NCI-H1092 (cell line): Measurements from ENCODE around the gene TMEM145.
"Not testable (repeated sequence)": the region's sequence is repeated elsewhere in the genome, so short reads cannot be mapped to it uniquely, and the experiment has no call there.

Experiments
- DNase-seq: peaks from one replicate; lab custom pipeline; 2025; lab: John Stamatoyannopoulos, UW

Gene TMEM145

DNA sequence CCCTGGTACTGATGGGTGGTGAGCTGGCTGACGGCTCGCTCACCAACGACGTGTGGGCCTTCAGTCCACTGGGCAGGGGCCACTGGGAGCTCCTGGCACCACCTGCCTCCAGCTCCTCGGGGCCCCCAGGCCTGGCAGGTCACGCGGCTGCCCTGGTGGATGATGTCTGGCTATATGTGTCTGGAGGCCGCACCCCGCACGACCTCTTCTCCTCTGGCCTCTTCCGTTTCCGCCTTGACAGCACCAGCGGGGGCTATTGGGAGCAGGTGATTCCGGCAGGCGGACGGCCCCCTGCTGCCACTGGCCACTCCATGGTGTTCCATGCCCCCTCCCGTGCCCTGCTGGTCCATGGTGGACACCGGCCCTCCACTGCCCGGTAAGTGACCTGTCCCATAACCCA is 22.9 kb downstream of the TMEM145 start:
- DNase-seq, result no peak

DNA sequence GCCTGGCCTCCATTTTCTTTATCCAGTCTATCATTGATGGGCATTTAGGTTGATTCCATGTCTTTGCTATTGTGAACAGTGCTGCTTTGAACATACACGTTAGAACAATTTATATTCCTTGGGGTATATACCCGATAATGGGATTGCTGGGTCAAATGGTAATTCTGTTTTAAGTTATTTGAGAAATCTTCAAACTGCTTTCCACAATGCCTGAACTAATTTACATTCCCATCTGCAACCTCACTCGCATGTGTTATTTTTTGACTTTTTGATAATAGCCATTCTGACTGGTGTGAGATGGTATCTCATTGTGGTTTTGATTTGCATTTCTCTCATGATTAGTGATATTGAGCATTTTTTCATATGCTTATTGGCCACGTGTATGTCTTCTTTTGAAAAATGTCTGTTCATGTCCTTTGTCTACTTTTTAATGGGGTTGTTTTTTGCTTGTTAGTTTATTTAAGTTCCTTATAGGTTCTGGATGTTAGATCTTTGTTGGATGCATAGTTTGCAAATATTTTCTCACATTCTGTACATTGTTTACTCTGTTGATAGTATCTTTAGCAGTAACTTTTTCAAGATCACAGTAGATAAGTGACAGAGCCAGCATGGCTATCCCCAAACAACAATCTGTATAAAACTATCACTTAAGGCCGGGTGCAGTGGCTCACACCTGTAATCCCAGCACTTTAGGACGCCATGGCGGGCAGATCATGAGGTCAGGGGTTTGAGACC is 26.2 kb downstream of the TMEM145 start:
- not testable (repeated sequence) for DNase-seq

DNA sequence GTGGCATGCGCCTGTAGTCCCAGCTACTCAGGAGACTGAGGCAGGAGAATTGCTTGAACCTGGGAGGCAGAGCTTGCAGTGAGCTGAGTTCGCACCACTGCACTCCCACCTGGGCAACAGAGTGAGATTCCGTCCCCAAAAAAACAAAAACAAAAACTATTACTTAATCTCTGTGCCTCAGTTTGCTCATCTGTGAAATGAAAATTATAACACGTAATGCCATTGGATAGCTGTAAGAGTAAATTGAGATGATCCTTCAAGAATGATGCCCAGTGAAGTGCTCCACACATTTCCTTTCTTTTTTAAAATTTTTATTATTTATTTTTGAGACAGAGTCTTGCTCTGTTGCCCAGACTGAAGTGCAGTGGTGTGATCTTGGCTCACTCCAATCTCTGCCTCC is 26.8 kb downstream of the TMEM145 start:
- not testable (repeated sequence) for DNase-seq

DNA sequence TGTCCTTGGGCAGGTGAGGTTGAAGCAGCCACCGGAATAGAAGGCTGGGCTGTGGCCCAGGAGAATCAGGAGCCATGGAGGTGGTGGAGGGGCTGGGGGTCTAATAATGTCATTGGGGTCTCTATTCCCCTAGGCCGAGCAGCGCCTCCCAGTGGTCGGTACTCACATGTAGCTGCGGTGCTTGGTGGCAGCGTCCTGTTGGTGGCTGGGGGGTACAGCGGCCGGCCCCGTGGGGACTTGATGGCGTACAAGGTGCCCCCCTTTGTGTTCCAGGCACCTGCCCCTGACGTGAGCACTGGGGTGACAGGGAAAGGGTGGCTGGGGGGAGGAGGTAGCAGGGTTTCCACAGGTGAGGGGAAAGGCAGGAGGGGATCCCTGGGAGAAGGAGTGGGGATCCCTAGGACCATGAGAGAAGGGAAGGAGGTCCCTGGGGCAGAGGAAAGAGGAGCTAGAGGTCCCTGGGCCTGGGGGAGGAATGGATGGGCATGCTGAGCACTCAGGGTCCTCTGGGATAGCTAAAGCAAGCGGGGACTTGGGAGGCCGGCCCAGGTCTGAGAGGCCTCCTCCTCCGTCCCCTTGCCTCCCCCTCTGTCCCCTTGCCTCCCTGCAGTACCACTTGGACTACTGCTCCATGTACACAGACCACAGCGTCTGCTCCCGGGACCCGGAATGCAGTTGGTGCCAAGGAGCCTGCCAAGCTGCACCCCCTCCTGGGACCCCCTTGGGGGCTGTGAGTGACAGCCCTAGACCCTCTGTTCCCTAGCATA is 30.4 kb downstream of the TMEM145 start:
- no peak for DNase-seq

DNA sequence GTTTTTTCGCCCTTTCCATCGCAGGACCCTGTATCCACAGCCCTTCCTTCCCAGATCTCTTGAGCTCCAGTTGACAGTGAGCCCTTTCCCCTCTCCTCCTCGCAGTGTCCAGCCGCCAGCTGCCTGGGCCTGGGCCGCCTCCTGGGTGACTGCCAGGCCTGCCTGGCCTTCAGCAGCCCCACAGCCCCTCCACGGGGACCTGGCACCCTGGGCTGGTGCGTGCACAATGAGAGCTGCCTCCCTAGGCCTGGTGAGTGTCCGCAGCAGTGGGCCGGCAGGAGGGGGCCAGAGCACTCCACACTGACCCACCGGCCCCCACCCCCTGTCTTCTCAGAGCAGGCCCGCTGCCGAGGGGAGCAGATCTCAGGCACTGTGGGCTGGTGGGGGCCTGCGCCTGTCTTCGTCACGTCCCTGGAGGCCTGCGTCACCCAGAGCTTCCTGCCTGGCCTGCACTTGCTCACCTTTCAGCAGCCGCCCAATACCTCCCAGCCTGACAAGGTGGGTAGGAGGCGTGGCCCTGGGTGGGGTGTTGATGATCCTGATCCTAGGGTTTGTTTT is 31.3 kb downstream of the TMEM145 start:
- no peak for DNase-seq

DNA sequence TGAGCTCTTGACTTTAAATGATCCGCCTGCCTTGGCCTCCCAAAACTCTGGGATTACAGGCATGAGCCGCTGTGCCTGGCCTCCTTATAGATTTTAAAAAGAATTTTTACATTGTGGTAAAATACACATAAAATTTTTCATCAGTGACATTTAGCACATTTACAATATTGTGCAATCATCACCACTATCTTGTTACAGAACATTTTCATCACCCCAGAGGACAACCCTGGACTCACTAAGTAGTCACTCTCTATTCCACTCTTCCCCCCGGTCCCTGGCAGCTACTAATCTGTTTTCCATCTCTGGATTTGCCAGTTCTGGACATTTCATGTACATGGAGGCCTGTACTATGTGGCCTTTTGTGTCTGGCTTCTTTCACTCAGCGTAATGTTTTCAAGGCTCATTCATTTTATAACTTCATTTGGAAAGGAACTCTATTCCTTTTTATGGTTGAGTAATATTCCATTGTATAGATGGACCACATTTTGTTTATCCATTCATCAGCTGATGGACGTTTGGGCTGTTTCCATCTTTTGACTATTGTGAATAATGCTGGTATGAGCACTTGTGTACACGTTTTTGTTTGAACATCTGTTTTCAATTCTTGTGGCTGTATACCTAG is 32.2 kb downstream of the TMEM145 start:
- DNase-seq, result no peak

DNA sequence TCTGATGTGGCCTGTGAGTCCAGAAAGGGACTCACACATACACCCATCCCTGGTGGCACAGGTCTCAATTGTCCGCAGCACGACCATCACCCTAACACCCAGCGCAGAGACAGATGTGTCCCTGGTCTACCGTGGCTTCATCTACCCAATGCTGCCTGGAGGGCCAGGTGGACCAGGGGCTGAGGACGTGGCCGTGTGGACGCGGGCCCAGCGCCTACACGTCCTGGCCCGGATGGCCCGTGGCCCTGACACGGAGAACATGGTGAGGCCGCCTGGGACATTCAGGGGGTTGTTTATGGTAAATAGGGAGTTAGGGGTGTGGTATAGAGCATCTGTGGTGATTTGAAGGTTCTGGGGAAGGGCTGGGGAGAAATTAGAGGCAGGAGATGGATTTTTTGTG is 35.1 kb downstream of the TMEM145 start:
- no peak for DNase-seq

DNA sequence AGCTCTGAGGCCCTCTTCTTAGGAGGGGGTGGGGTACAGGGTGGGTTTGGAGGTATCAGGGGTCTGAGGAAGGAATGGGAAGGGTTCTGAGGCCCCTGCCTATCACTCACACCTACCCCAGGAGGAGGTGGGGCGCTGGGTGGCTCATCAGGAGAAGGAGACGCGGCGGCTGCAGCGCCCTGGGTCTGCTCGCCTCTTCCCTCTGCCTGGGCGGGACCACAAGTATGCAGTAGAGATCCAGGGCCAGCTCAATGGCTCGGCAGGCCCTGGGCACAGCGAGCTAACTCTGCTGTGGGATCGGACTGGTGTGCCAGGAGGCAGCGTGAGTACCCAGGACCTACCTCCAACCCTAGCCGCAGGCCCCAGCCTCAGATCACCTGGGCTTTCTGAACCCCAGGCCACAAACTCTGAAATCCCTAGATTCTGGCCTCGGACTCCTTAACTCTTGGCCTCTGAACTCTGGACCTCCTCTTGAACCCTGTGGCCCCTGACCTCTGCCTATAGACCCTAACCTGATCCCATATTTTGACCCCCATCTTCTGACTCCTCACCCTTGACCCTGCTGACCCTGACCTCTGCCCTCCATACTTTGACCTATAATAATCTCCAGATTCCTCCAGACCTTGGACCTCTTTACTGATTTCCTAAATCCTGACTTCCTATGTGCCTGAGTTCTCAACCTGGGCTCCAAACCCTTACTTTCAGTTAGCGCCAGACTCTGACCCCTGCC is 36.4 kb downstream of the TMEM145 start:
- no peak for DNase-seq

DNA sequence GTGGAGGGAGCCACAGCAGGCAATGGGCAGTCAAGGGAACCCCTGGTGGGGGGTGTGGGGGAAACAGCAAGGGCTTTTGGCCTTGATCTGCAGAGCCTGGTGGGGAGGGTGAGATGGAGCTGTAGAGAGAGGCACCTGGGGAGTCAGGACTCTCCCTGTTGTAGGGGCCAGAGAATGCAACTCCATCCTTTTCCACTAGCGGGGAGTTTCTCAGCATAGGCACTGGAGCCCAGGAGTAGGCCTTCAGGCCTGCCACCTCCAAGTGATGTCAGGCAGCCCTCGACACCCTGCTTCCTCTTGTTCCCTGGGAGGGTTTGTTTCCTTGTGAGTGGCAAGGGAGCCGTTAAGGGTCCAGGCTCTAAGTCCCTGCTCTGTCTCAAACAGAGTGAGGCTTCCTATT is 37.3 kb downstream of the TMEM145 start:
- DNase-seq, result no peak

DNA sequence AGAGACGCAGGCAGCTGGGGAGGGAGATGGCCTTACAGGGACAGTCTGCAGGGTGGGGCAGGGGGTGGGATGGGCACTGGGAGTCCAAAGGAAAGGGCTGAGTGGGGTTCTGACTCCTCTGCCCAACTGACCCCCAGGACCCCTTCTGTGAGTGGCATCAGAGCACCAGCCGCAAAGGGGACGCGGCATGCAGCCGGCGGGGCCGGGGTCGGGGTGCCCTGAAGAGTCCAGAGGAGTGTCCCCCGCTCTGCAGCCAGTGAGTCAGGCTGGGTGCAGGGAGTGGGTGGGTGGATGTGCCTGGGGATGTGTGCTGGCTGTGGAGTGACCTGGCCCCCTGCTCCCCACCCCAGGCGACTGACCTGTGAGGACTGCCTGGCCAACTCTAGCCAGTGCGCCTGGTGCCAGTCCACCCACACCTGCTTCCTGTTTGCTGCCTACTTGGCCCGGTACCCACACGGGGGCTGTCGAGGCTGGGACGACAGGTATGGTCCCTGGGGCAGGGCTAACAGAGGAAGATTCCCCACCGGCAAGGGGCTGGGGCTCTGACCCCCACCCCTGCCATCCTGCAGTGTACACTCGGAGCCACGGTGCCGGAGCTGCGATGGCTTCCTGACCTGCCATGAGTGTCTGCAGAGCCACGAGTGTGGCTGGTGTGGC is 38.1 kb downstream of the TMEM145 start:
- DNase-seq, result no peak

DNA sequence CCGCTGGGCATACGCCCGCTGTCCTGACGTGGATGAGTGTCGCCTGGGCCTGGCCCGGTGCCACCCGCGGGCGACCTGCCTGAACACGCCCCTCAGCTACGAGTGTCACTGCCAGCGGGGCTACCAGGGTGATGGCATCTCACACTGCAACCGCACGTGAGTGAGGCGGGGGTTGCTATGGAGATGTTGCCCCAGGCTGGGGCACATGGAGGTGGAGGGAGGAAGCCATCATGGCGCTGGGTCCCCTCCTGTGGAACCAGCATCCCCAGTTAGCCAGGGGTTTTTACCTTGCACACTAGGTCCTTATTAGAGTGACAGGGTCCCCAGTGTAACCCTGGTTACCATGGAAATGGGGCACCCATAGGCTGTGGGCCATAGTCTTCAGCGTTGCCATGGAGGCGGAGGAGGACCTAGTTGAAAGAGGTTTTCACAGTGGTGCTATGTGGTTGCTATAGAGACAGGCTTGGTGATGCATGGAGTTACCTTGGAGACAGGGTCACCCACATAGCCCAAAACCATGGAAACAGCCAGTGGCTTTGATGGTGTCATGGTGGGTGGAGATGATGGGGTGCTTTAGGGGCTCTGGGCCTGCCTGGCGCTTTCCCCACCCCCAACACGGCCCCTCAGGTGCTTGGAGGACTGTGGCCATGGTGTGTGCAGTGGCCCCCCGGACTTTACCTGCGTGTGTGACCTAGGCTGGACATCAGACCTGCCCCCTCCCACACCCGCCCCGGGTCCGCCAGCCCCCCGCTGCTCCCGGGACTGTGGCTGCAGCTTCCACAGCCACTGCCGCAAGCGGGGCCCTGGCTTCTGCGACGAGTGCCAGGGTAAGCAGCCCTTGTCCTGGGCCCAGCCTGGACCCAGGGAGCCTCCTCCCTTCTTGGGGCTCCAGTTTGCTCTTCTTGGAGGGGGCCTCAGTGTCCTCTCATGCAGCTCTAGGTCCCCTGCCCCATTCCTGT is 39.5 kb downstream of the TMEM145 start:
- DNase-seq, result no peak

DNA sequence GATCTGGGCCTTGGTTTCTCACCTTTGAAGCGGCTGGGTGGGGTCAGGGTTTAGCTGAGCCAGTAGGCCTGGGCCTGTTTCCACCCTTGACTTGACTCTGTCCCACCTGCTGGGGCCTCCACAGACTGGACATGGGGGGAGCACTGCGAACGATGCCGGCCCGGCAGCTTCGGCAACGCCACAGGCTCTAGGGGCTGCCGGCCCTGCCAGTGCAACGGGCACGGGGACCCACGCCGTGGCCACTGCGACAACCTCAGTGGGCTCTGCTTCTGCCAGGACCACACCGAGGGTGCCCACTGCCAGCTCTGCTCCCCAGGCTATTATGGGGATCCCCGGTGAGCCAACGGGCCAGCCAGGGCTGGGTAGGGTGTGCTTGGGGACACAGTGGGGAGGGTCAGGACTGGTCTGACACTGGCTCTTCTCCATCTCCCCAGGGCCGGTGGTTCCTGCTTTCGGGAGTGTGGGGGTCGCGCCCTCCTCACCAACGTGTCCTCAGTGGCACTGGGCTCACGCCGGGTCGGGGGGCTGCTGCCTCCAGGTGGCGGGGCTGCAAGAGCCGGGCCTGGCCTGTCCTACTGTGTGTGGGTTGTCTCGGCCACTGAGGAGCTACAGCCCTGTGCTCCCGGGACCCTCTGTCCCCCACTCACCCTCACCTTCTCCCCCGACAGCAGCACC is 40.4 kb downstream of the TMEM145 start:
- no peak for DNase-seq

DNA sequence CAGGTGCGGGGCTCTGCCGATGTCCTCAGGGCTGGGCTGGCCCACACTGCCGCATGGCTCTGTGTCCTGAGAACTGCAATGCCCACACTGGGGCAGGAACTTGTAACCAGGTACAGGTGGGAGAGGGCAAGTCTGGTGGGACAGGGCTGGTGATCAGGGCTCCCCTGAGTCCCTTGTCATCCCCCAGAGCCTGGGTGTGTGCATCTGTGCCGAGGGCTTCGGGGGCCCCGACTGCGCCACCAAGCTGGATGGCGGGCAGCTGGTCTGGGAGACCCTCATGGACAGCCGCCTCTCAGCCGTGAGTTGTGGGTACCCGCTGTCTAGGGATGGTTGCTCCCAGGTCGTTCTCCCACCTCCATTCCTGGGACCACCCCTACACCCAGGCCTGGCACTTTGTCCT is 42.8 kb downstream of the TMEM145 start:
- DNase-seq, result no peak

DNA sequence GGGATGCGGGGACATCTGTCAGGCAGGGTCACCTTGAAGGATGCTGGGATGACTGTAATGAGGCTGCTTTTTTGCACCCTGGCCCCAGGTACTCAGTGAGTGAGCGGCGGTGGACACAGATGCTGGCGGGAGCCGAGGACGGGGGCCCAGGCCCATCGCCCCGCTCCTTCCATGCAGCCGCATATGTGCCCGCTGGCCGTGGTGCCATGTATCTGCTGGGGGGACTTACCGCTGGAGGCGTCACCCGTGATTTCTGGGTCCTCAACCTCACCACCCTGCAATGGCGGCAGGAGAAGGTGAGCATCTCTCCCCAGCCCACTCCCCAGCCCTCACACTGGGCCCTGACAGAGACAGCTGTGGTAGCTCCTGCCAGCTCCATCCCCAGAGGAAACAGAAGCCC is 43.6 kb downstream of the TMEM145 start:
- no peak for DNase-seq

DNA sequence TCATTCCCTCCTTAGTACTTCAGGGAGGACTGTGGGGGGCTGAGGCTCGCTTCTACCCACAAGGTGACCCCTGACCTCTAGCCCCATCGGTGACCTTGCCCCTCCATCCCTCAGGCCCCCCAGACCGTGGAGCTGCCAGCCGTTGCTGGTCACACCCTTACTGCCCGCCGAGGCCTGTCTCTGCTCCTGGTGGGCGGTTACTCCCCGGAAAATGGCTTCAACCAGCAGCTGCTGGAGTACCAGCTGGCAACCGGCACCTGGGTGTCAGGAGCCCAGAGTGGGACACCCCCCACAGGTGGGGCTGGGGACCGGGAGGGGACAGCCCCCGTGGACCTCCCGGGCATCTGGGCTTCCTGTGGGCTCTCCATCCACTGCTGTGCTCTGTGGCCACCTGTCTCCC is 44.2 kb downstream of the TMEM145 start:
- no peak for DNase-seq

DNA sequence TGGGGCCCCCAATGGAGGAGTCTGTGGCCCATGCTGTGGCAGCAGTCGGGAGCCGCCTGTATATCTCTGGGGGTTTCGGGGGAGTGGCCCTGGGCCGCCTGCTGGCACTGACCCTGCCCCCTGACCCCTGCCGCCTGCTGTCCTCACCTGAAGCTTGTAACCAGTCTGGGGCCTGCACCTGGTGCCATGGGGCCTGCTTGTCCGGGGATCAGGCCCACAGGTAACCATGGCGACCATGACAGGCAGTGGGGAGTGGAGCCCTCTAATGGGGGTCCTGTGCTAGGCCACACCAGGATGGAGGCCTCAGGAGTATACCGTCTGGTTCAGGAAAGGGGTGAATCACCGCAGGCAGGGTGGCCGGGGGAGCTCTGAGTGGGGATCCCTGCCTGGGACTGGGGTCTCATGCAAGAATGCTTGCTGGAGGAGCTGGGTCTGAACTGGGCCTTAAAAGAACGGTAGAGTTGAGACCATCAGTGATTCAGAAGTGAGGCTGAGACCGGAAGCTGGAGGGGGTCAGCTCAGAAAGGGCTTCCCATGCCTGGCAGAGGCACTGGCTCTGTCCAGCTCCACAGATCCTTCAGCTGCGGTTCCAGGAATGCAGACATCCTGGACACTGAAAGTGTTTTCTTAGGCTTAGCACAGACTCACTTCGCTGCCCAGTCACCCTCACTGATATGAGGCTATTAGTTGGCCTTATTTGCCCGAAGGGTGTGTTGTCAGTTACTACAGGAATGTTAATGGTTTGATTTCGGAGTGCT is 47.9 kb downstream of the TMEM145 start:
- no peak for DNase-seq

DNA sequence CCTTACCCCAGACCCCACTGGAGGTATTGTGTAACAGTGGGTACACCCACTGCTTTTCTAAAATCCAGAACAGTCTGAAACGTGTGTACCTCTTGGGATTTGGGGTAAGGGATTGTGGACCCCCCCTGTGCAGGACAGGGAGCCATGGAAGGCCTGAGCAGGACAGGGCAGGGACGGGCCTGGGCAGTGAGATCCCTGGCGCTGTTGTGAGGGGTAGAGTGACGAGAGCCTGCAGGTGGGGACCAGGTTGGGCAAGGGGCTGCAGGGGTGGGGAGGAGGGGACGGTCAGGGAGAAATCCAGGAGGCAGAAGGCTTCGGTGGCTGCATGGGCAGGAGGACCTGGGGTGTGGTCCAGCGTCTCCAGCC is 48.4 kb downstream of the TMEM145 start:
- DNase-seq, result no peak

DNA sequence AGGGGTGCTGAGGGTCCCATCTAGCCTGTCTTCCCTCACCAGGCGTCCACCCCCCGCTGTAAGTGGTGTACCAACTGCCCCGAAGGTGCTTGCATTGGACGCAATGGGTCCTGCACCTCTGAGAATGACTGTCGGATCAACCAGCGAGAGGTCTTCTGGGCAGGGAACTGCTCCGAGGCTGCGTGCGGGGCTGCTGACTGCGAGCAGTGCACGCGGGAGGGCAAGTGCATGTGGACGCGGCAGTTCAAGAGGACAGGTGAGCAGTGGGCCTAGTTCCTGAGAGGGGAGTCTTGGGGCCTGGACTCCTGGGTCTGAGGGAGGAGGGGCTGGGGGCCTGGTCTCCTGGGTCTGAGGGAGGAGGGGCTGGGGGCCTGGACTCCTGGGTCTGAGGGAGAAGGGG is 49.2 kb downstream of the TMEM145 start:
- no peak for DNase-seq

DNA sequence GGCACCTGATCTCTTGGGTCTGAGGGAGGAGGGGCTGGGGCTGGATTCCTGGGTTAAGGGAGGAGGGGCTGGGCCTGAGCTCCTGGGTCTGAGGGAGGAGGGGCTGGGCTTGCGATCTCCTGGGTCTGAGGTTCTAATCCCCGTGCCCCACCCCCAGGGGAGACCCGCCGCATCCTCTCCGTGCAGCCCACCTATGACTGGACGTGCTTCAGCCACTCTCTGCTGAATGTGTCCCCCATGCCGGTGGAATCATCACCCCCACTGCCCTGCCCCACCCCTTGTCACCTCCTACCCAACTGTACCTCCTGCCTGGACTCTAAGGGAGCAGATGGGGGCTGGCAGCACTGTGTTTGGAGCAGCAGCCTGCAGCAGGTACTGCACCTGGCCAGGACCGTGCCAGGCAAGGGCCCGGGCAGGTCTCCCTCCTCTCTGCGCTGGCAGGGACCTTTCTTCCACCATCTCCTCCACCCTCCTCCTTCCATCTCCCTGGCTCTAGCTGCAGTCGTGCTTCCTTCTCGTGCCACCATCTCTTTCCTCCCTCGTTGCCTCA is 49.9 kb downstream of the TMEM145 start:
- DNase-seq, result no peak
